H1 (cell line): ENCODE measurements around the gene ITGAE. TPM values are rescaled to one million over a fixed set of nuclear protein-coding genes. Genes with fewer than 3 reads are reported as not detected.

Source experiments
- CTCF ChIA-PET: fragments of 300-600 bp; sonication (Branson Sonifier 250); formaldehyde crosslinking; loops from one replicate; lab custom pipeline; 2021; ENCODE audit not compliant: partially characterized antibody; lab: Charles Lee
- POLR2A ChIA-PET: fragments of 300-600 bp; sonication (Branson Sonifier 250); formaldehyde crosslinking; loops from one replicate; lab custom pipeline; 2021; ENCODE audit warnings: inconsistent platforms; ENCODE audit not compliant: partially characterized antibody; lab: Charles Lee
- DNase-seq, 2 experiments: peaks; one replicate each; pipeline versions ENCODE4 v3.0.0 to v3.0.0-alpha.2; 2010 to 2022; ENCODE audit warnings: low spot score in 2 of 2, low read depth in 1 of 2, mixed read lengths in 1 of 2
- FAIRE-seq: peaks from 2 replicates; lab custom pipeline; 2011; peaks lifted over from hg19 to GRCh38; lab: Jason Lieb, UNC
- H2AFZ ChIP-seq: 2 replicates; pipeline ENCODE4 v1.8.1; 2012; ENCODE audit warnings: low read length, inconsistent platforms
- H2AK5ac ChIP-seq: 2 replicates; pipeline ENCODE4 v1.6.1; 2013; ENCODE audit warnings: low read depth, low read length
- H2BK120ac ChIP-seq: replicated peaks from 2 replicates; pipeline ENCODE3; 2013; ENCODE audit warnings: low read depth, low read length, inconsistent platforms
- H2BK12ac ChIP-seq: 2 replicates; pipeline ENCODE4 v1.6.1; 2013; ENCODE audit warnings: low read depth, low read length
- H2BK15ac ChIP-seq: 2 replicates; pipeline ENCODE4 v1.6.1; 2013; ENCODE audit warnings: low read length
- H2BK20ac ChIP-seq: 2 replicates; pipeline ENCODE4 v1.6.1; 2013; ENCODE audit warnings: low read length
- H2BK5ac ChIP-seq: 2 replicates; pipeline ENCODE4 v1.6.1; 2013; ENCODE audit warnings: low read depth, low read length
- H3K14ac ChIP-seq: 2 replicates; pipeline ENCODE4 v1.6.1; 2013; ENCODE audit warnings: inconsistent platforms; ENCODE audit not compliant: insufficient read length
- H3K18ac ChIP-seq: 2 replicates; pipeline ENCODE4 v1.6.1; 2013; ENCODE audit warnings: low read length; ENCODE audit errors: extremely low read depth
- H3K23ac ChIP-seq: 2 replicates; pipeline ENCODE4 v1.6.1; 2013; ENCODE audit warnings: inconsistent platforms; ENCODE audit not compliant: insufficient read length
- H3K23me2 ChIP-seq: 2 replicates; pipeline ENCODE4 v1.6.1; 2013; ENCODE audit warnings: low read depth, low read length
- H3K27ac ChIP-seq: 2 replicates; pipeline ENCODE4 v1.6.1; 2011; ENCODE audit warnings: low read depth, low read length, inconsistent platforms
- H3K27me3 ChIP-seq, 4 experiments: replicated peaks in 1 of 4; 1 replicate in 1 of 4; 2 replicates in 3 of 4; pipeline versions ENCODE4 v1.6.1 to v1.8.1; 2011 to 2013; ENCODE audit warnings: low read length in 3 of 4, mild to moderate bottlenecking in 3 of 4, inconsistent platforms in 2 of 4, mixed read lengths in 2 of 4, moderate library complexity in 1 of 4; ENCODE audit not compliant: control insufficient read depth in 3 of 4, insufficient read depth in 3 of 4; ENCODE audit errors: extremely low read depth in 1 of 4
- H3K36me3 ChIP-seq, 4 experiments: 2 replicates each; pipeline versions ENCODE4 v1.6.1 to v1.8.1; 2011 to 2013; ENCODE audit warnings: mild to moderate bottlenecking in 4 of 4, low read length in 3 of 4, moderate library complexity in 2 of 4, control low read depth in 1 of 4, inconsistent platforms in 1 of 4; ENCODE audit not compliant: insufficient read depth in 4 of 4, control insufficient read depth in 2 of 4
- H3K4ac ChIP-seq: replicated peaks from 2 replicates; pipeline ENCODE3; 2013; ENCODE audit warnings: low read length, low read depth, mixed read lengths, inconsistent platforms; ENCODE audit not compliant: insufficient read length
- H3K4me1 ChIP-seq, 4 experiments: replicated peaks in 1 of 4; 1 replicate in 1 of 4; 2 replicates in 3 of 4; pipeline versions ENCODE4 v1.6.1 to v1.8.1; 2011 to 2013; ENCODE audit warnings: low read length in 3 of 4, inconsistent platforms in 2 of 4, mixed read lengths in 1 of 4; ENCODE audit not compliant: insufficient read depth in 4 of 4, control insufficient read depth in 3 of 4
- H3K4me2 ChIP-seq, 2 experiments: 2 replicates each; pipeline versions ENCODE4 v1.6.1 to v1.8.1; 2011 to 2013; ENCODE audit warnings: low read depth in 2 of 2, low read length in 2 of 2, control low read depth in 1 of 2, inconsistent platforms in 1 of 2, mild to moderate bottlenecking in 1 of 2; ENCODE audit not compliant: insufficient read depth in 1 of 2
- H3K4me3 ChIP-seq, 4 experiments: fragments of 200-600, 300-600 bp in 1 of 4; sonication (generic), shearing (Covaris generic), sonication (Bioruptor Twin) in 1 of 4; 2 replicates each; pipeline versions ENCODE4 v1.5.1 to v1.8.1; 2011 to 2016; ENCODE audit warnings: low read length in 4 of 4, low read depth in 3 of 4, control low read depth in 2 of 4, inconsistent platforms in 2 of 4, mild to moderate bottlenecking in 2 of 4, mixed read lengths in 1 of 4, moderate library complexity in 1 of 4; ENCODE audit not compliant: insufficient read depth in 2 of 4; ENCODE audit errors: extremely low read depth in 1 of 4
- H3K56ac ChIP-seq: replicated peaks from 2 replicates; pipeline ENCODE3; 2013; ENCODE audit warnings: low read depth, mild to moderate bottlenecking, mixed read lengths, low read length, inconsistent platforms; ENCODE audit not compliant: insufficient read length
- H3K79me1 ChIP-seq: 2 replicates; pipeline ENCODE4 v1.6.1; 2013; ENCODE audit warnings: low read depth, low read length, control low read depth
- H3K79me2 ChIP-seq, 2 experiments: 2 replicates each; pipeline versions ENCODE4 v1.6.1 to v1.8.1; 2012 to 2013; ENCODE audit warnings: low read length in 2 of 2, mild to moderate bottlenecking in 2 of 2, inconsistent platforms in 1 of 2; ENCODE audit not compliant: insufficient read depth in 2 of 2, control insufficient read depth in 1 of 2
- H3K9ac ChIP-seq, 4 experiments: replicated peaks in 1 of 4; 1 replicate in 1 of 4; 2 replicates in 3 of 4; pipeline versions ENCODE4 v1.6.1 to v1.8.1; 2011 to 2013; ENCODE audit warnings: low read depth in 3 of 4, low read length in 3 of 4, control low read depth in 2 of 4, mild to moderate bottlenecking in 2 of 4, moderate library complexity in 2 of 4, inconsistent platforms in 1 of 4; ENCODE audit errors: extremely low read depth in 1 of 4
- H3K9me3 ChIP-seq, 2 experiments: 2 replicates each; pipeline versions ENCODE4 v1.6.1 to v1.8.1; 2012 to 2013; ENCODE audit warnings: mild to moderate bottlenecking in 2 of 2, moderate library complexity in 2 of 2, control low read depth in 1 of 2, inconsistent platforms in 1 of 2, low read depth in 1 of 2, low read length in 1 of 2, mixed read lengths in 1 of 2; ENCODE audit not compliant: insufficient read depth in 2 of 2
- H4K20me1 ChIP-seq, 2 experiments: replicated peaks in 1 of 2; 2 replicates each; pipeline versions ENCODE3 to v1.8.1; 2011 to 2013; ENCODE audit warnings: inconsistent platforms in 2 of 2, low read length in 2 of 2, mild to moderate bottlenecking in 1 of 2; ENCODE audit not compliant: insufficient read depth in 2 of 2, control insufficient read depth in 1 of 2
- H4K5ac ChIP-seq: 2 replicates; pipeline ENCODE4 v1.6.1; 2013; ENCODE audit warnings: low read length, low read depth, mixed read lengths, inconsistent platforms; ENCODE audit not compliant: insufficient read length
- H4K8ac ChIP-seq: 2 replicates; pipeline ENCODE4 v1.8.0; 2013; ENCODE audit warnings: mild to moderate bottlenecking, moderate library complexity, low read length, inconsistent platforms; ENCODE audit not compliant: insufficient read depth; ENCODE audit errors: extremely low read depth
- H4K91ac ChIP-seq: replicated peaks from 2 replicates; pipeline ENCODE3; 2013; ENCODE audit warnings: low read length, mixed read lengths, inconsistent platforms; ENCODE audit not compliant: insufficient read length
- RXRA ChIP-seq: IDR thresholded peaks from 2 replicates; pipeline ENCODE4 v1.6.1; 2011; ENCODE audit warnings: low read depth, mild to moderate bottlenecking, low read length, moderate library complexity; ENCODE audit not compliant: insufficient read depth
- WGBS, 2 experiments: shearing (Covaris generic) in 1 of 2; methylation state at CpG; one replicate each; pipeline versions ENCODE4 v1.1.6 to v1.1.7; 2013 to 2015; ENCODE audit warnings: low lambda C conversion rate in 2 of 2, mixed read lengths in 2 of 2, inconsistent platforms in 1 of 2, low coverage in 1 of 2, missing lambda C conversion rate in 1 of 2; ENCODE audit not compliant: insufficient replicate concordance in 2 of 2, insufficient coverage in 1 of 2, insufficient read length in 1 of 2; ENCODE audit errors: extremely low coverage in 1 of 2, missing lambda C conversion rate in 1 of 2; 5-methylcytosine and 5-hydroxymethylcytosine counted together
- polyA plus RNA-seq, 7 experiments: library from polyadenylated mRNA; depleted of rRNA in 3 of 7; stranded (reverse) in 5 of 7; unstranded in 2 of 7; fragments of >200 nt in 5 of 7; fragments of 200-250 nt in 2 of 7; gene quantifications; 1 replicate in 5 of 7; 2 replicates in 1 of 7; 4 replicates in 1 of 7; pipeline versions ENCODE4 v1.2.1 to v1.2.3, GENCODE V29; 2011 to 2013; ENCODE audit warnings: missing spikeins in 2 of 7, mixed read lengths in 2 of 7
- total RNA-seq: library from RNA; stranded (reverse); fragmentation: NEBNext Ultra II Directional; extraction: Animal tissue kit (Norgen Biotek cat#: 25700); gene quantifications from 2 replicates; pipeline ENCODE4 v1.2.1, GENCODE V29; 2021
- TF ChIP-seq, protein P1 (sequence below): IDR thresholded peaks from 2 replicates; pipeline ENCODE4 v1.6.1; 2011; ENCODE audit warnings: low read depth, mild to moderate bottlenecking, low read length; ENCODE audit not compliant: insufficient read depth

Gene ITGAE
- total and polyA plus RNA-seq, 2 of the 8 experiments (the other 6 are each of a cell fraction or from before 2014, with no cell fraction given), result 23.2 to 43.1 TPM

DNA sequence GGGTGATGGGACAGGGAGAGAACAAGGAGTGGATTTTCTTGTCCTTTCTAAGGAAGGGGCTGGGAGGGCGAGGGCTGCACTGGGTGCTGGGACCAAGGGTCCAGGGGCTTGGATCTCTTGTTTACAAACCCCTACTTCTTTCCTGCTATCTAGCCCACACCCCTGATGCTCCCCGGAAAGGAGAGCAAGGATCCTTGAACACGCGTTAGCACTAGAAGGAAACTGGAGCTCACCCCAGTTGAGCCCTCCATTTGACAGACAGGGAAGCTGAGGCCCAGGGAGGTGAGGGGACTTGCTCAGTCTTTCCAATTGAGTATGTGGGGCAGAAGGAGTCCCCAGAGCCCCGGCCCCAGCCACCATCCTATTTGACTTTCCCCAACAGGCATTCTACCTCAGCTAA is 4.6 kb upstream of the ITGAE start:
- ChIA-PET CTCF (interaction anchor here (0.7 to 5.0 kb wide), 5 partner anchors 36 to 177 kb away, joined by 3 to 20 read pairs (median 5); no protein-coding TSS in a partner anchor), POLR2A (interaction anchor here (0.7 to 2.2 kb wide), 3 partner anchors 68 to 157 kb away, joined by 3 to 9 read pairs (median 4); no protein-coding TSS in a partner anchor)
- 71% methylated on average over 5 of the region's 5 CpGs; no CpG with 5 or more reads in 1 of the 2 experiments for WGBS, 2 experiments

More for the DNA sequence above, 4.6 kb upstream of the ITGAE start:
- TF ChIP-seq RXRA, result no peak
- TF ChIP-seq, protein P1, sequence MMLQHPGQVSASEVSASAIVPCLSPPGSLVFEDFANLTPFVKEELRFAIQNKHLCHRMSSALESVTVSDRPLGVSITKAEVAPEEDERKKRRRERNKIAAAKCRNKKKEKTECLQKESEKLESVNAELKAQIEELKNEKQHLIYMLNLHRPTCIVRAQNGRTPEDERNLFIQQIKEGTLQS, result no peak
- TF ChIP-seq, all 59 proteins: peak for 0
- Histone ChIP-seq H3K79me2 (no peaks in the 10 kb centered on the region), H3K36me3 (peaks cover 4 to 34% (median 13%) of the 10 kb centered on the region in 4 experiments; a peak in 6 of 8 replicates), H2AK5ac (no peak overlapping the region), H3K18ac (no peak overlapping the region), H3K23me2 (no peaks in the 10 kb centered on the region), H3K4me2 (no peak overlapping the region), H2BK12ac (no peak overlapping the region), H2AFZ (no peak overlapping the region), H3K14ac (no peak overlapping the region), H2BK5ac (no peak overlapping the region), H2BK20ac (no peak overlapping the region), H4K8ac (peak overlapping the region; percentile 75; the same call in 1 of the 2 replicates), H3K9ac (no peak overlapping the region), H3K27ac (no peak overlapping the region), H3K79me1 (no peaks in the 10 kb centered on the region), H3K56ac (no peak overlapping the region), H3K4me1 (no peaks in the 10 kb centered on the region; a peak in 1 of 7 replicates), H4K91ac (no peak overlapping the region), H4K5ac (no peak overlapping the region), H3K27me3 (no peaks in the 10 kb centered on the region), H3K4ac (no peak overlapping the region), H2BK120ac (no peak overlapping the region), H3K9me3 (no peaks in the 10 kb centered on the region), H4K20me1 (peaks cover 0 to 4% of the 10 kb centered on the region in 2 experiments), H2BK15ac (no peak overlapping the region), H3K23ac (no peak overlapping the region), H3K4me3 (no peak overlapping the region)
- FAIRE-seq (no peak), DNase-seq (no peak)
